K562 (cell line): ENCODE data around the gene TGOLN2. TPM values are rescaled to one million over a fixed set of nuclear protein-coding genes. Genes with fewer than 3 reads are reported as not detected.

Experiments used
- CCNT2 ChIP-seq: IDR thresholded peaks from 2 replicates; pipeline ENCODE4 v1.6.1; 2011; ENCODE audit warnings: borderline replicate concordance, low read depth, mild to moderate bottlenecking, moderate library complexity, mixed read lengths, low read length; ENCODE audit not compliant: insufficient read length; ENCODE audit errors: extremely low read depth
- ETV6 ChIP-seq, 3 experiments: fragments of 150-350 bp in 1 of 3; sonication (generic) in 1 of 3; formaldehyde crosslinking in 1 of 3; IDR thresholded peaks; 2 replicates each; pipeline versions ENCODE4 v1.6.1 to v1.8.0; 2014 to 2022; ENCODE audit warnings: borderline replicate concordance in 2 of 3, low read depth in 2 of 3, antibody characterized with exemption in 1 of 3, low read length in 1 of 3, mild to moderate bottlenecking in 1 of 3, missing genetic modification reagents in 1 of 3
- HOXB6 ChIP-seq: fragments of 250-450 bp; sonication (Bioruptor Pico); IDR thresholded peaks from 2 replicates; pipeline ENCODE4 v1.5.1; 2022; ENCODE audit warnings: mild to moderate bottlenecking, borderline replicate concordance
- MAX ChIP-seq: sonication (generic); formaldehyde crosslinking; IDR thresholded peaks from 2 replicates; pipeline ENCODE4 v1.9.0; 2022; ENCODE audit warnings: mild to moderate bottlenecking, missing genetic modification reagents
- NCOA2 ChIP-seq, 2 experiments: fragments of 450-650 bp; IDR thresholded peaks; 2 replicates each; pipeline ENCODE4 v1.6.1; 2018; ENCODE audit warnings: mild to moderate bottlenecking in 2 of 2, moderate library complexity in 1 of 2; ENCODE audit not compliant: partially characterized antibody in 2 of 2
- NR2C1 ChIP-seq, 2 experiments: fragments of 450-650 bp; IDR thresholded peaks; 2 replicates each; pipeline ENCODE4 v1.6.1; 2017; ENCODE audit warnings: mild to moderate bottlenecking in 2 of 2, antibody characterized with exemption in 1 of 2, inconsistent platforms in 1 of 2, missing compliant biosample characterization in 1 of 2, missing genetic modification characterization in 1 of 2
- NR2C2 ChIP-seq, 2 experiments: fragments of 200-800 bp in 1 of 2; sonication (Bioruptor generic) in 1 of 2; sonication (generic) in 1 of 2; formaldehyde crosslinking in 1 of 2; IDR thresholded peaks; 2 replicates each; pipeline versions ENCODE4 v1.6.1 to v1.8.0; 2016 to 2022; ENCODE audit warnings: mild to moderate bottlenecking in 1 of 2, missing compliant biosample characterization in 1 of 2, missing genetic modification characterization in 1 of 2, missing genetic modification reagents in 1 of 2
- NR3C1 ChIP-seq: sonication (generic); formaldehyde crosslinking; IDR thresholded peaks from 2 replicates; pipeline ENCODE4 v1.8.1; 2022; ENCODE audit warnings: missing genetic modification reagents
- NUFIP1 ChIP-seq: fragments of 450-650 bp; IDR thresholded peaks from 2 replicates; pipeline ENCODE4 v1.6.1; 2018; ENCODE audit not compliant: partially characterized antibody
- PHF8 ChIP-seq: fragments of 200-600 bp; sonication (generic); IDR thresholded peaks from 2 replicates; pipeline ENCODE4 v1.6.1; 2012; ENCODE audit warnings: mixed run types, mild to moderate bottlenecking, inconsistent platforms, low read length, moderate library complexity, borderline replicate concordance
- POLR2B ChIP-seq: fragments of 450-650 bp; IDR thresholded peaks from 2 replicates; pipeline ENCODE4 v1.6.1; 2018; ENCODE audit warnings: low read depth; ENCODE audit not compliant: partially characterized antibody
- RB1 ChIP-seq: fragments of 450-650 bp; IDR thresholded peaks from 2 replicates; pipeline ENCODE4 v1.6.1; 2017; ENCODE audit warnings: low read depth, mild to moderate bottlenecking
- RCOR1 ChIP-seq, 2 experiments: IDR thresholded peaks; 2 replicates each; pipeline ENCODE4 v1.6.1; 2012; ENCODE audit warnings: low read depth in 2 of 2, low read length in 2 of 2, borderline replicate concordance in 1 of 2, improper control_type of control experiment in 1 of 2
- SAP30 ChIP-seq: fragments of 200-600 bp; sonication (generic); IDR thresholded peaks from 2 replicates; pipeline ENCODE4 v1.6.1; 2012; ENCODE audit warnings: borderline replicate concordance, low read depth, mild to moderate bottlenecking, moderate library complexity, low read length, control low read depth, inconsistent platforms; ENCODE audit not compliant: insufficient read depth, poor library complexity, severe bottlenecking
- SOX6 ChIP-seq: fragments of 450-650 bp; IDR thresholded peaks from 2 replicates; pipeline ENCODE4 v1.6.1; 2014; ENCODE audit warnings: mild to moderate bottlenecking
- SUPT5H ChIP-seq: fragments of 450-650 bp; IDR thresholded peaks from 2 replicates; pipeline ENCODE4 v1.6.1; 2016
- ZNF133 ChIP-seq: fragments of 250-450 bp; sonication (Bioruptor Pico); IDR thresholded peaks from 2 replicates; pipeline ENCODE4 v1.4.0; 2020; ENCODE audit warnings: mild to moderate bottlenecking
- polyA plus RNA-seq, 8 experiments: library from polyadenylated mRNA; depleted of rRNA in 4 of 8; stranded (reverse) in 5 of 8; unstranded in 3 of 8; fragments of >200 nt; fragmentation: Nextera tagmentation in 2 of 8; fragmentation: Illumina TruSeq in 1 of 8; extraction: Ambion mirVana in 2 of 8; extraction: Trizol in 1 of 8; gene quantifications; 2 replicates each; pipeline versions ENCODE4 v1.2.1 to v1.2.3, GENCODE V29; 2011 to 2014; ENCODE audit warnings: inconsistent platforms in 1 of 8, missing spikeins in 1 of 8
- total RNA-seq, 7 experiments: library from RNA; depleted of rRNA in 6 of 7; stranded (reverse); fragments of >200 nt in 6 of 7; fragmentation: Illumina TruSeq in 2 of 7; extraction: Trizol in 2 of 7; gene quantifications; 2 replicates each; pipeline versions ENCODE4 v1.2.1 to v1.2.3, GENCODE V29; 2011 to 2021; ENCODE audit warnings: low replicate concordance in 1 of 7
- TF ChIP-seq, protein P1 (sequence below): sonication (generic); formaldehyde crosslinking; IDR thresholded peaks from 2 replicates; pipeline ENCODE4 v1.8.1; 2023; ENCODE audit warnings: mild to moderate bottlenecking, missing genetic modification reagents
- TF ChIP-seq, protein P2 (sequence below): sonication (generic); formaldehyde crosslinking; IDR thresholded peaks from 2 replicates; pipeline ENCODE4 v1.8.0; 2023; ENCODE audit warnings: mild to moderate bottlenecking, missing genetic modification reagents

Gene TGOLN2
- total and polyA plus RNA-seq, 9 of the 15 experiments (the other 6 are each of a cell fraction or from before 2014, with no cell fraction given), result 13.0 to 66.5 (median 35.9) TPM

DNA sequence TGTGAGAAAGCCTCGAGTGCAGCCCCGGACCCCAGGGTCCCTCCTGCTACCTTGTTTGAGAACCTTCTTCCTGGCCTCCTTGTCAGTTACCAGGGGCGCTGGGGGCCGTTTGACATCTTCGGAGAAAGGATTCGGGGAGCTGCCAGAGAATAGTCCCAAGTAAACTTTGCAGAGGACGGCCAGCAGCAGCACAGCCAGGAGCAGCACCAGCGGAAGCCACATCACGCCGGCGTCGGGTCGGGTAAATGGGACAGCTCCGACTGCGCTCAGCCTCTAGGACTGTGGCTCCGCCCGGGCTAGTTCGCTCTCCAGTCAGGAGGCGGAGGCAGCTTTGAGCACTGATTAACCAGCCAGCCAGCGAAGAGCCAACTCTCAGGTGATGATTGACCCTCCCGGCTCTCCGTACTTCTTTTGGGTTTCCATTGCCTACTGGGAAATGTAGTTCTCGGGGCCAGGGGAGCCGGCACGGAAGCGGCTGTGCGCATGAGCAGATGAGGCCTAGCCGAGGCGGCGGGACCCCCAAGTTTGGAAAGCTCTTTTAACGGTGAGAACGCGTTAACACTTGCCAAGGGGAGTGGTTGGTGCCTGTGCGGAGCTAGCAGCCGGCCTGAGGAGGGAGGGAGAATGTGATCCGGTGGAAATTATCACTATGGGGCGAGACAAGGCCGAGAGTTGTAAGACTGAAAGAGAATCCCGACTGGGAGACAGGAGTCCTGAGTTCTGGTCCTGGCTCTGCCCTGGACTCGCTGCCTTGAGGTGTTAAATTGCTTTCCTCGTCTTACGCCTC, 26.7 kb upstream of the TGOLN2 start, which contains the start of the genes ELMOD3 and RETSAT (continued):
- TF ChIP-seq ETV6 (IDR thresholded peaks at IDR 0.05; ENCODE audit: borderline replicate concordance in 1 of 2, low read depth in 2 of 2, low read length in 1 of 2) (no peak), ETV6 (CRISPR knock-in tag; IDR thresholded peaks at IDR 0.05; ENCODE audit: borderline replicate concordance) (no peak), NUFIP1 (no peak), SAP30 (peak; percentile 34), RB1 (peak; percentile 76; the same call in 1 of the 2 replicates), NR2C2 (CRISPR knock-in tag; IDR thresholded peaks at IDR 0.05) (0 out of 2 replicates have a peak, but pooled peaks have one; percentile 40), NR2C2 (tag; IDR thresholded peaks at IDR 0.05) (peak; percentile 70), MAX (no peak), NCOA2 (IDR thresholded peaks at IDR 0.05; ENCODE audit: partially characterized antibody in 2 of 2) (no peak), SUPT5H (peak; percentile 90), PHF8 (peak; percentile 97), NR2C1 (IDR thresholded peaks at IDR 0.05) (no peak), NR2C1 (tag; IDR thresholded peaks at IDR 0.05) (0 out of 2 replicates have a peak, but pooled peaks have one; percentile 26), SOX6 (0 out of 2 replicates have a peak, but pooled peaks have one; percentile 15), CCNT2 (peak; percentile 25), NR3C1 (no peak), POLR2B (peak; percentile 87), HOXB6 (no peak), RCOR1 (IDR thresholded peaks at IDR 0.05; ENCODE audit: borderline replicate concordance in 1 of 2, low read depth in 2 of 2, low read length in 2 of 2) (peak; percentile 14 to 91; a peak in 2 of 4 replicates), ZNF133 (CRISPR knock-in tag) (0 out of 2 replicates have a peak, but pooled peaks have one; percentile 24)
- TF ChIP-seq, protein P1, sequence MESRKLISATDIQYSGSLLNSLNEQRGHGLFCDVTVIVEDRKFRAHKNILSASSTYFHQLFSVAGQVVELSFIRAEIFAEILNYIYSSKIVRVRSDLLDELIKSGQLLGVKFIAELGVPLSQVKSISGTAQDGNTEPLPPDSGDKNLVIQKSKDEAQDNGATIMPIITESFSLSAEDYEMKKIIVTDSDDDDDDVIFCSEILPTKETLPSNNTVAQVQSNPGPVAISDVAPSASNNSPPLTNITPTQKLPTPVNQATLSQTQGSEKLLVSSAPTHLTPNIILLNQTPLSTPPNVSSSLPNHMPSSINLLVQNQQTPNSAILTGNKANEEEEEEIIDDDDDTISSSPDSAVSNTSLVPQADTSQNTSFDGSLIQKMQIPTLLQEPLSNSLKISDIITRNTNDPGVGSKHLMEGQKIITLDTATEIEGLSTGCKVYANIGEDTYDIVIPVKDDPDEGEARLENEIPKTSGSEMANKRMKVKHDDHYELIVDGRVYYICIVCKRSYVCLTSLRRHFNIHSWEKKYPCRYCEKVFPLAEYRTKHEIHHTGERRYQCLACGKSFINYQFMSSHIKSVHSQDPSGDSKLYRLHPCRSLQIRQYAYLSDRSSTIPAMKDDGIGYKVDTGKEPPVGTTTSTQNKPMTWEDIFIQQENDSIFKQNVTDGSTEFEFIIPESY (CRISPR knock-in tag), result no peak
- TF ChIP-seq, protein P2, sequence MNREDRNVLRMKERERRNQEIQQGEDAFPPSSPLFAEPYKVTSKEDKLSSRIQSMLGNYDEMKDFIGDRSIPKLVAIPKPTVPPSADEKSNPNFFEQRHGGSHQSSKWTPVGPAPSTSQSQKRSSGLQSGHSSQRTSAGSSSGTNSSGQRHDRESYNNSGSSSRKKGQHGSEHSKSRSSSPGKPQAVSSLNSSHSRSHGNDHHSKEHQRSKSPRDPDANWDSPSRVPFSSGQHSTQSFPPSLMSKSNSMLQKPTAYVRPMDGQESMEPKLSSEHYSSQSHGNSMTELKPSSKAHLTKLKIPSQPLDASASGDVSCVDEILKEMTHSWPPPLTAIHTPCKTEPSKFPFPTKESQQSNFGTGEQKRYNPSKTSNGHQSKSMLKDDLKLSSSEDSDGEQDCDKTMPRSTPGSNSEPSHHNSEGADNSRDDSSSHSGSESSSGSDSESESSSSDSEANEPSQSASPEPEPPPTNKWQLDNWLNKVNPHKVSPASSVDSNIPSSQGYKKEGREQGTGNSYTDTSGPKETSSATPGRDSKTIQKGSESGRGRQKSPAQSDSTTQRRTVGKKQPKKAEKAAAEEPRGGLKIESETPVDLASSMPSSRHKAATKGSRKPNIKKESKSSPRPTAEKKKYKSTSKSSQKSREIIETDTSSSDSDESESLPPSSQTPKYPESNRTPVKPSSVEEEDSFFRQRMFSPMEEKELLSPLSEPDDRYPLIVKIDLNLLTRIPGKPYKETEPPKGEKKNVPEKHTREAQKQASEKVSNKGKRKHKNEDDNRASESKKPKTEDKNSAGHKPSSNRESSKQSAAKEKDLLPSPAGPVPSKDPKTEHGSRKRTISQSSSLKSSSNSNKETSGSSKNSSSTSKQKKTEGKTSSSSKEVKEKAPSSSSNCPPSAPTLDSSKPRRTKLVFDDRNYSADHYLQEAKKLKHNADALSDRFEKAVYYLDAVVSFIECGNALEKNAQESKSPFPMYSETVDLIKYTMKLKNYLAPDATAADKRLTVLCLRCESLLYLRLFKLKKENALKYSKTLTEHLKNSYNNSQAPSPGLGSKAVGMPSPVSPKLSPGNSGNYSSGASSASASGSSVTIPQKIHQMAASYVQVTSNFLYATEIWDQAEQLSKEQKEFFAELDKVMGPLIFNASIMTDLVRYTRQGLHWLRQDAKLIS (CRISPR knock-in tag), result peak; percentile 86
